BE2C (cell line): ENCODE results near the gene SETD2.

Experiments
- DNase-seq: peaks from one replicate; pipeline ENCODE4 v3.0.0-alpha.2; 2020
- H3K27me3 ChIP-seq: fragments of 250-450 bp; sonication (Bioruptor Pico); 2 replicates; pipeline ENCODE4 v1.5.1; 2020; ENCODE audit warnings: mild to moderate bottlenecking
- H3K36me3 ChIP-seq: fragments of 250-450 bp; sonication (Bioruptor Pico); 2 replicates; pipeline ENCODE4 v1.5.1; 2020; ENCODE audit warnings: mild to moderate bottlenecking
- H3K4me1 ChIP-seq: fragments of 250-450 bp; sonication (Bioruptor Pico); 2 replicates; pipeline ENCODE4 v1.5.1; 2020
- H3K4me3 ChIP-seq: 2 replicates; pipeline ENCODE4 v1.5.1; 2011; ENCODE audit warnings: low read depth, low read length
- H3K9me3 ChIP-seq: fragments of 250-450 bp; sonication (Bioruptor Pico); 2 replicates; pipeline ENCODE4 v1.5.1; 2020
- TF ChIP-seq, protein P1 (sequence below): IDR thresholded peaks from 2 replicates; pipeline ENCODE4 v1.5.1; 2012; ENCODE audit warnings: mild to moderate bottlenecking, low read depth, low read length

The SETD2 gene

DNA sequence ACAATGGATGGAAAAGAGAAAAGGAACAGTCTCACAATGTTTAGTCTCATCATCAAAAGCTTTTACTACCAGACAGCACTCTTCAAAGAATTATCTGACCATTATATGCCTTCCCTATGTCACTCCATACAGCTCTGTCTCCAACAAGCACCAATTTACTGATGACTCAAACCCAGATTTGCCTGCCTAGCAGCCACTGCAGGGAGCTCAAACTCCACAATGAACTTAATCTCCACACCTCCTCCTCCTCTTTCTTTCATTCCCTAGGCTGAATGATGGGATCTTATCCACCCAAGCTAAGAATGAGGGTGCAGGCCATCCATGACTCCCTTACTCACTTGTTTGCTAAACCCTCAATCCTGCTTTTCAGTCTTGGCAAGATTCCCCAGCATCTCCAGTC, 139.0 kb downstream of the SETD2 start:
- TF ChIP-seq, protein P1, sequence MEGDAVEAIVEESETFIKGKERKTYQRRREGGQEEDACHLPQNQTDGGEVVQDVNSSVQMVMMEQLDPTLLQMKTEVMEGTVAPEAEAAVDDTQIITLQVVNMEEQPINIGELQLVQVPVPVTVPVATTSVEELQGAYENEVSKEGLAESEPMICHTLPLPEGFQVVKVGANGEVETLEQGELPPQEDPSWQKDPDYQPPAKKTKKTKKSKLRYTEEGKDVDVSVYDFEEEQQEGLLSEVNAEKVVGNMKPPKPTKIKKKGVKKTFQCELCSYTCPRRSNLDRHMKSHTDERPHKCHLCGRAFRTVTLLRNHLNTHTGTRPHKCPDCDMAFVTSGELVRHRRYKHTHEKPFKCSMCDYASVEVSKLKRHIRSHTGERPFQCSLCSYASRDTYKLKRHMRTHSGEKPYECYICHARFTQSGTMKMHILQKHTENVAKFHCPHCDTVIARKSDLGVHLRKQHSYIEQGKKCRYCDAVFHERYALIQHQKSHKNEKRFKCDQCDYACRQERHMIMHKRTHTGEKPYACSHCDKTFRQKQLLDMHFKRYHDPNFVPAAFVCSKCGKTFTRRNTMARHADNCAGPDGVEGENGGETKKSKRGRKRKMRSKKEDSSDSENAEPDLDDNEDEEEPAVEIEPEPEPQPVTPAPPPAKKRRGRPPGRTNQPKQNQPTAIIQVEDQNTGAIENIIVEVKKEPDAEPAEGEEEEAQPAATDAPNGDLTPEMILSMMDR, result no peak
- no peaks in the 10 kb centered on the region for H3K27me3 ChIP-seq
- no peaks in the 10 kb centered on the region for H3K4me1 ChIP-seq
- H3K4me3 ChIP-seq, result no peak overlapping the region
- H3K36me3 ChIP-seq, result no peaks in the 10 kb centered on the region; the same call in 1 of the 2 replicates
- DNase-seq, result no peak
- H3K9me3 ChIP-seq, result no peaks in the 10 kb centered on the region

- Histone ChIP-seq H3K4me1 (no peaks in the 10 kb centered on the region), H3K36me3 (peaks cover 4% of the 10 kb centered on the region; the same call in 1 of the 2 replicates), H3K27me3 (no peaks in the 10 kb centered on the region), H3K4me3 (no peak overlapping the region), H3K9me3 (no peaks in the 10 kb centered on the region)
- TF ChIP-seq, protein P1, result no peak
- no peak for DNase-seq
Observed at GRCh38 chr3:47022641-47023071, 141.3 kb downstream of the SETD2 start.

GRCh38 chr3:47020311-47020710, 143.6 kb downstream of the SETD2 start:
- TF ChIP-seq, protein P1, result no peak
- DNase-seq, result no peak
- no peak overlapping the region for H3K4me3 ChIP-seq
- H3K9me3 ChIP-seq, result no peaks in the 10 kb centered on the region
- no peaks in the 10 kb centered on the region for H3K4me1 ChIP-seq
- no peaks in the 10 kb centered on the region for H3K27me3 ChIP-seq
- H3K36me3 ChIP-seq, result peaks cover 4% of the 10 kb centered on the region; the same call in 1 of the 2 replicates

DNA sequence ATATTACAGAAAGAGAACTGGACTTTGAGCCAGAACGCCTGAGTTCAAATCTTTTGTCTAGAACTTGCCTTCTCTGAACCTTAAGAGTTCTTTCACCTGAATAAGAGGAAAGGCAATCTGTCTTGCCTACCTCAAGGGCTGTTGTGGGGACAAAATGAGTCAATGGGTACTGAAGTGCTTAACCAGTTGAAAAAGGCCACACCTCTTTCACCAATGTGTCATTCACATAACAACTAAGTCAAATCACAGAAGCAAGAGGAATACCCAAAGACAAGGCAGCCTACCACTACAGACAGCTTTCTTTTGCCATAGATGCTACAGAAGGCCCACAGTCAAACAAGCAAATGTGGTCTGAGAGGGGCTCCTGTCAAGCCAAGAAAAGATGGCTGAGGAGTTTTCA, 144.7 kb downstream of the SETD2 start:
- peaks cover 4% of the 10 kb centered on the region; the same call in 1 of the 2 replicates for H3K36me3 ChIP-seq
- no peaks in the 10 kb centered on the region for H3K9me3 ChIP-seq
- H3K27me3 ChIP-seq, result no peaks in the 10 kb centered on the region
- no peak for DNase-seq
- TF ChIP-seq, protein P1, result no peak
- no peak overlapping the region for H3K4me3 ChIP-seq
- H3K4me1 ChIP-seq, result no peaks in the 10 kb centered on the region

- no peak overlapping the region for H3K4me3 ChIP-seq
- H3K27me3 ChIP-seq, result no peaks in the 10 kb centered on the region
- H3K4me1 ChIP-seq, result no peaks in the 10 kb centered on the region
- H3K9me3 ChIP-seq, result no peaks in the 10 kb centered on the region
- DNase-seq, result no peak
- TF ChIP-seq, protein P1, result no peak
- peaks cover 4% of the 10 kb centered on the region; the same call in 1 of the 2 replicates for H3K36me3 ChIP-seq
Observed at GRCh38 chr3:47018269-47018611, 145.7 kb downstream of the SETD2 start.

GRCh38 chr3:47017504-47018268, 146.2 kb downstream of the SETD2 start:
- H3K36me3 ChIP-seq, result peaks cover 4% of the 10 kb centered on the region; the same call in 1 of the 2 replicates
- H3K9me3 ChIP-seq, result no peaks in the 10 kb centered on the region
- H3K27me3 ChIP-seq, result no peaks in the 10 kb centered on the region
- no peak overlapping the region for H3K4me3 ChIP-seq
- TF ChIP-seq, protein P1, result no peak
- DNase-seq, result no peak
- H3K4me1 ChIP-seq, result no peaks in the 10 kb centered on the region
